ENCODE results near the gene MCOLN3. TPM values are rescaled to one million over a fixed set of nuclear protein-coding genes. Genes with fewer than 3 reads are reported as not detected.
A peak's percentile ranks its signal among the peaks of the same experiment; 100 is the strongest.

The MCOLN3 gene
- total and polyA plus RNA-seq, 9 of the 15 experiments (the other 6 are each of a cell fraction or from before 2014, with no cell fraction given) = 0.04 to 0.05 TPM; not detected in 7

DNA sequence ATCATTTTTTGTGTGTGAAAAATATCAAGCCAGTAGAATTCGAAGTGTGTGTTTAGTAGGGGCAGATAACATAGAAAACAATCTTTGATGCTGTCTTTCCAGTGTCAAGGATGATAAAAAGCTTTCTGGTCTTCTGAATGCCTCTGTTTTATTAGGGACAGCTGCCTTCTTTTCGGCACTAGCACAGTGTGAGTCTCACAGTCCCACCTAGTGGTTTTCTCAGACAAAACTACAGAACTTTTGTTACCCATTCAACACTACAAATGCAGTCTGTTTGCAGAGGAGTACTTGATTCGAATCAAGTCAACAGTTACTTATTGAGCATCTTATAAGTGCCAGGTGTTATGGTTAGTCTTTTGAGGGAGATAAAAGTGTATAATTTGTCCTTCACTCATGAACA, 30.6 kb upstream of the MCOLN3 start:
- FAIRE-seq = no peak
- H3K4me3 ChIP-seq = no peak overlapping the region
- no peaks in the 10 kb centered on the region for H3K9me3 ChIP-seq (replicated peaks; ENCODE audit: control insufficient read depth, insufficient read depth, low read depth, low read length)
- CTCF ChIA-PET (ENCODE audit: low intra/inter-chr PET ratio) = no interaction called here
- no TSS peak for BruUV-seq (replicated peaks)
- no peak for DNase-seq (ENCODE audit: extremely low read depth in 1 of 4, low spot score in 3 of 4)
- in situ Hi-C loops (cut with MboI) = no loop called here
- H3K9me1 ChIP-seq (ENCODE audit: control insufficient read depth, insufficient read depth, low read length) = no peaks in the 10 kb centered on the region
- peaks cover 3 to 15% of the 10 kb centered on the region in 2 experiments; a peak in 4 of 5 replicates for H3K27me3 ChIP-seq (ENCODE audit: control insufficient read depth in 2 of 2, insufficient read depth in 2 of 2, low read length in 2 of 2)
- H2AFZ ChIP-seq (ENCODE audit: low read depth, low read length) = no peak overlapping the region
- no peak for ATAC-seq
- H3K36me3 ChIP-seq (ENCODE audit: control insufficient read depth, insufficient read depth, low read length) = no peaks in the 10 kb centered on the region
- H3K9ac ChIP-seq (ENCODE audit: insufficient read depth in 1 of 2, low read depth in 2 of 2, low read length in 2 of 2) = no peak overlapping the region
- no peak overlapping the region for H3K4me2 ChIP-seq (ENCODE audit: insufficient read depth, low read length)
- no peaks in the 10 kb centered on the region for H3K4me1 ChIP-seq (replicated peaks in 1 of 2; ENCODE audit: control insufficient read depth in 2 of 2, insufficient read depth in 2 of 2, low read length in 2 of 2)
- intact Hi-C loops (cut with micrococcal nuclease) = no loop called here
- no peaks in the 10 kb centered on the region for H3K79me2 ChIP-seq (ENCODE audit: control insufficient read depth, insufficient read depth, low read length)
- TF ChIP-seq, protein P1, sequence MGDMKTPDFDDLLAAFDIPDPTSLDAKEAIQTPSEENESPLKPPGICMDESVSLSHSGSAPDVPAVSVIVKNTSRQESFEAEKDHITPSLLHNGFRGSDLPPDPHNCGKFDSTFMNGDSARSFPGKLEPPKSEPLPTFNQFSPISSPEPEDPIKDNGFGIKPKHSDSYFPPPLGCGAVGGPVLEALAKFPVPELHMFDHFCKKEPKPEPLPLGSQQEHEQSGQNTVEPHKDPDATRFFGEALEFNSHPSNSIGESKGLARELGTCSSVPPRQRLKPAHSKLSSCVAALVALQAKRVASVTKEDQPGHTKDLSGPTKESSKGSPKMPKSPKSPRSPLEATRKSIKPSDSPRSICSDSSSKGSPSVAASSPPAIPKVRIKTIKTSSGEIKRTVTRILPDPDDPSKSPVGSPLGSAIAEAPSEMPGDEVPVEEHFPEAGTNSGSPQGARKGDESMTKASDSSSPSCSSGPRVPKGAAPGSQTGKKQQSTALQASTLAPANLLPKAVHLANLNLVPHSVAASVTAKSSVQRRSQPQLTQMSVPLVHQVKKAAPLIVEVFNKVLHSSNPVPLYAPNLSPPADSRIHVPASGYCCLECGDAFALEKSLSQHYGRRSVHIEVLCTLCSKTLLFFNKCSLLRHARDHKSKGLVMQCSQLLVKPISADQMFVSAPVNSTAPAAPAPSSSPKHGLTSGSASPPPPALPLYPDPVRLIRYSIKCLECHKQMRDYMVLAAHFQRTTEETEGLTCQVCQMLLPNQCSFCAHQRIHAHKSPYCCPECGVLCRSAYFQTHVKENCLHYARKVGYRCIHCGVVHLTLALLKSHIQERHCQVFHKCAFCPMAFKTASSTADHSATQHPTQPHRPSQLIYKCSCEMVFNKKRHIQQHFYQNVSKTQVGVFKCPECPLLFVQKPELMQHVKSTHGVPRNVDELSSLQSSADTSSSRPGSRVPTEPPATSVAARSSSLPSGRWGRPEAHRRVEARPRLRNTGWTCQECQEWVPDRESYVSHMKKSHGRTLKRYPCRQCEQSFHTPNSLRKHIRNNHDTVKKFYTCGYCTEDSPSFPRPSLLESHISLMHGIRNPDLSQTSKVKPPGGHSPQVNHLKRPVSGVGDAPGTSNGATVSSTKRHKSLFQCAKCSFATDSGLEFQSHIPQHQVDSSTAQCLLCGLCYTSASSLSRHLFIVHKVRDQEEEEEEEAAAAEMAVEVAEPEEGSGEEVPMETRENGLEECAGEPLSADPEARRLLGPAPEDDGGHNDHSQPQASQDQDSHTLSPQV (IDR thresholded peaks at IDR 0.05) = no peak
- TF ChIP-seq RAD21 (CRISPR knock-in tag; conservative IDR thresholded peaks at IDR 0.05 in 1 of 2, IDR thresholded peaks at IDR 0.05 in 1 of 2) (0 out of 4 replicates have a peak, but pooled peaks of 1 of the 2 experiments have one; percentile 20), RBM14 (IDR thresholded peaks at IDR 0.05; ENCODE audit: borderline replicate concordance, insufficient read depth, low read depth, low read length) (no peak), TEAD4 (IDR thresholded peaks at IDR 0.05; ENCODE audit: low read length) (no peak), TEAD4 (CRISPR knock-in tag; IDR thresholded peaks at IDR 0.05; ENCODE audit: borderline replicate concordance) (no peak), MYBL2 (IDR thresholded peaks at IDR 0.05; ENCODE audit: low read depth) (no peak), MYBL2 (CRISPR knock-in tag; IDR thresholded peaks at IDR 0.05; ENCODE audit: borderline replicate concordance) (no peak), E2F3 (CRISPR knock-in tag; IDR thresholded peaks at IDR 0.05) (no peak)
- TF ChIP-seq, protein P2, sequence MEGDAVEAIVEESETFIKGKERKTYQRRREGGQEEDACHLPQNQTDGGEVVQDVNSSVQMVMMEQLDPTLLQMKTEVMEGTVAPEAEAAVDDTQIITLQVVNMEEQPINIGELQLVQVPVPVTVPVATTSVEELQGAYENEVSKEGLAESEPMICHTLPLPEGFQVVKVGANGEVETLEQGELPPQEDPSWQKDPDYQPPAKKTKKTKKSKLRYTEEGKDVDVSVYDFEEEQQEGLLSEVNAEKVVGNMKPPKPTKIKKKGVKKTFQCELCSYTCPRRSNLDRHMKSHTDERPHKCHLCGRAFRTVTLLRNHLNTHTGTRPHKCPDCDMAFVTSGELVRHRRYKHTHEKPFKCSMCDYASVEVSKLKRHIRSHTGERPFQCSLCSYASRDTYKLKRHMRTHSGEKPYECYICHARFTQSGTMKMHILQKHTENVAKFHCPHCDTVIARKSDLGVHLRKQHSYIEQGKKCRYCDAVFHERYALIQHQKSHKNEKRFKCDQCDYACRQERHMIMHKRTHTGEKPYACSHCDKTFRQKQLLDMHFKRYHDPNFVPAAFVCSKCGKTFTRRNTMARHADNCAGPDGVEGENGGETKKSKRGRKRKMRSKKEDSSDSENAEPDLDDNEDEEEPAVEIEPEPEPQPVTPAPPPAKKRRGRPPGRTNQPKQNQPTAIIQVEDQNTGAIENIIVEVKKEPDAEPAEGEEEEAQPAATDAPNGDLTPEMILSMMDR (IDR thresholded peaks at IDR 0.05 in 2 of 3, conservative IDR thresholded peaks at IDR 0.05 in 1 of 3; ENCODE audit: insufficient read depth in 2 of 3, low read depth in 1 of 3, low read length in 3 of 3) = peak in 1 of 3 experiments; percentile 16; a peak in 1 of 6 replicates
- WGBS (ENCODE audit: insufficient coverage, low coverage, missing lambda C conversion rate) = 0% methylated on average over 3 of the region's 3 CpGs
- H3K27ac ChIP-seq (ENCODE audit: extremely low read depth, low read depth, low read length) = no peak overlapping the region
- H4K20me1 ChIP-seq (replicated peaks; ENCODE audit: control insufficient read depth, insufficient read depth, low read length) = no peaks in the 10 kb centered on the region
- POLR2A ChIA-PET = no interaction called here
